NCI-H1417 treated with DMSO at 0.1 percent for 48 hours (cell line): ENCODE measurements around the gene RIPK4.

Experiments
- DNase-seq: peaks from one replicate; lab custom pipeline; 2025; lab: John Stamatoyannopoulos, UW

RIPK4 gene

DNA sequence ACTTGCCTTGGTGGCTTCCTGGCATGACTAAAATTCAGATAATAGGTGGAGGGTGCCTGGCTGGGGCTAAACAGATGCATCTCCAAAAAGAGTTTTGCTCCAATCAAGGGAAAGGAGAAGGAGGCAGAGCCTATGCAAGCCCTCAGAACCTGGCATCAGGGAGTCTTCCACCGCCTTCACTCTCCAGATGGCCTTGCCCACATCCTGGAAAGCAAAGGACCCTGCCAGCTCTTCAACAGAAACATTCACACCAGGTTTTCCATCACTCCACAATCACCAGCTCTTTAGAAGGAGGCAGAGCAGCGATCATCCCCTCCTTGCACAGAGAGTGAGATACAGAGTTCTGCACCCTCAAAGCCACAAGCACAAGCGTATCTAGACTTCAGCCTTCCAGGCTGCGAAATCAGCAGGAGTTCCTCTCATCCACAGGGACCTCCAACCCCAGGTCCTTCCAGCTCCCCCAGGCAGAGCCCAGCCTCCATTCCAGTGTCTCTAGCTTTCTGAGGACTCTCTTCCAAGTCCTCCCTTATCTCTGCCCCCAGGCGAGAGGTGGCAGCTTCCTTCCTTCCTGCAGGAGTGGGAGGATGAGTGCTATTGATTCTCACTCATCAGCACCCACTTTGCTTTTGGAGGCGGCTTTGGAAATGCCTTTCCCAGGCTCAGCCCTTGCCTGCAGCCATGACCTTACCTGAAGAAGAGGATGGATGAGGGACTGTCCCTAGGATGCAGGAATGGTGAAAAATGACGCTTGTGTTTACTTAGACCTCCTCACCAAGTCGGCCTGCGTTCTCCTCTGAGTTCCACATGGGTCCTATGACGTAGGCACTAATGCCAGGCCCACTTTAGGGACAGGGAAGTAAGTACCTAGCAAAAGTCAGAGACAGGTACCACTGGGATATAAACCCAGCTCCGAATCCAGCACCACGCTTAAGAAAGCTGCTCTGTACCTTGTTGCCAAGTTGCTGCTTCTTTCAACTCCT, 75.4 kb downstream of the RIPK4 start:
- DNase-seq: no peak
